HS-5 (cell line): Measurements from ENCODE around the gene TARS2.

ENCODE experiments used
- DNase-seq: peaks from one replicate; pipeline ENCODE4 v3.0.0-alpha.2; 2012; ENCODE audit warnings: low read depth

TARS2 gene, protein sequence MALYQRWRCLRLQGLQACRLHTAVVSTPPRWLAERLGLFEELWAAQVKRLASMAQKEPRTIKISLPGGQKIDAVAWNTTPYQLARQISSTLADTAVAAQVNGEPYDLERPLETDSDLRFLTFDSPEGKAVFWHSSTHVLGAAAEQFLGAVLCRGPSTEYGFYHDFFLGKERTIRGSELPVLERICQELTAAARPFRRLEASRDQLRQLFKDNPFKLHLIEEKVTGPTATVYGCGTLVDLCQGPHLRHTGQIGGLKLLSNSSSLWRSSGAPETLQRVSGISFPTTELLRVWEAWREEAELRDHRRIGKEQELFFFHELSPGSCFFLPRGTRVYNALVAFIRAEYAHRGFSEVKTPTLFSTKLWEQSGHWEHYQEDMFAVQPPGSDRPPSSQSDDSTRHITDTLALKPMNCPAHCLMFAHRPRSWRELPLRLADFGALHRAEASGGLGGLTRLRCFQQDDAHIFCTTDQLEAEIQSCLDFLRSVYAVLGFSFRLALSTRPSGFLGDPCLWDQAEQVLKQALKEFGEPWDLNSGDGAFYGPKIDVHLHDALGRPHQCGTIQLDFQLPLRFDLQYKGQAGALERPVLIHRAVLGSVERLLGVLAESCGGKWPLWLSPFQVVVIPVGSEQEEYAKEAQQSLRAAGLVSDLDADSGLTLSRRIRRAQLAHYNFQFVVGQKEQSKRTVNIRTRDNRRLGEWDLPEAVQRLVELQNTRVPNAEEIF

DNA sequence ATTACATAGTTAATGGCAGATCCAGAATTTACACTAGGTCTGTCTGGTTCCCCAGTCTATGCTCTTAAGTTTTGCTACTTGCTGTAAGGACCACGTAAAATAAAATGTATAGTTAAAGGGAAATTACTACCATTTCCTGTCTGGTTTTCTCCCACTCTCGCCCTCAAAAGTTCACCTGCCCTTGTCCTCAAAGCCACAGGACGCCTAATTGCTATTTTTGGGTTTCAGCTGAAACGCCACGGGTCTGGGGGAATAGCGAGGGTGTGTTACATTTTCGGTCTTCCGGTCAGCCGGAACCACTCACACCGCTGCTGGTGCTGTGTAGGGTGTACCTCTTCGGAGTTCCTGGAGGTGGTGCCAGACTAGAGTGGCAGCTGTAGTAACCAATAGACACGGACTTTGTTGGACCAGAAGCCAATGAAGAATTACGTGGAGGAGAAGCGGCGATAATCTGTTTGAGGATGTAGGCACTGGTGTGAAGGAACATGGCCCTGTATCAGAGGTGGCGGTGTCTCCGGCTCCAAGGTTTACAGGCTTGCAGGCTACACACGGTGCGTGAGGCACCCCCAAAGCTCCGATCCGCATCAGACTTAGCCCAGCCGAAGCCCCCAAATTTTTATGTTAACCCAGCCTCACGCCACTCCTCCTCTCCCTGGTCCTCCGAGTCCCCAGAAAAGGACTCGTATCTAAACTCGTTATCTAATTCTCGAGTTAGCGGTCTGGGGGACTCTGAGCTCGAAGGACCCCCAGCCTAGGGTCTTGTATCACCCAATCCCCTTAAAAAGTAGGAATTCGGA is at the start of gene TARS2:
Gene TARS2 (plus strand): TSS at position 454 of the 797 bp plus-strand sequence. CDS start 32 bp downstream, at position 486.
- peak; percentile 95 for DNase-seq

DNA sequence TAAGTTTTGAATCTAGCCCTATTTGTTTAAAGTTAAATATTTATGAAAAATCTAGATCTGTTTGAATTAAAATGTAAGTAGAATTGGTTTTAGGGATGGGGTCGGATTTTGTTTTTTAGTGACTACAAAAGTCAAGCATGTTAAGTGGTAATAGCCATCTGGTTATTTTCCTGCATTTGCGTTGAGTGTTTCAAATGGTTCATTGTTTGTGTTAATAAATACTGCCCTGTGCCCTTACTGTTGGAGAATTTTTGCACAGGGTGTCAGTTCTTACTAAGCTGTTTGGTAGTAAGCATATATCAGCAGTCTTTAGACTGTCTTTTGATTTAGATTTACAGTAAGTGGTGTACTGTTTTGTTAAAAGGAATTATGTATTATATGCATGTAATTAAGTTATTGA is 46.1 kb upstream of the TARS2 start:
- DNase-seq, result no peak

DNA sequence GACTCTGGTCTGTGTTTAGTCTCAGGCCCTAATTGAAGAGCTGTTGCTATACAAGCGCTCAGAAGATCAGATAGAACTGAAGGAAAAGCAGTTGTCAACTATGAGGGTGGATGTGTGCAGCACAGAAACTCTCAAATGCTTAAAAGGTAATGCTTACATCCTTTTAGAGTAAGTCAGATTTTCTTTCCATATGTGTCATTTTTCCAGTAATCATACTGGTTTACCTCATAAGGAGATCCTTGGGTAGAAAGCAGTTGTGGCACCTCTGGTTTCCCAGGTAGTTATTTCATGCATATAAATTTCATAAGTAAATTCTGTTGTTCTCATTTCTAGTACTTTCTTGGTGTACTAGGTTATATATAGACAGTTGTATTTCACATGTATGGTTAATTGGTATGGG is 43.0 kb upstream of the TARS2 start:
- no peak for DNase-seq

DNA sequence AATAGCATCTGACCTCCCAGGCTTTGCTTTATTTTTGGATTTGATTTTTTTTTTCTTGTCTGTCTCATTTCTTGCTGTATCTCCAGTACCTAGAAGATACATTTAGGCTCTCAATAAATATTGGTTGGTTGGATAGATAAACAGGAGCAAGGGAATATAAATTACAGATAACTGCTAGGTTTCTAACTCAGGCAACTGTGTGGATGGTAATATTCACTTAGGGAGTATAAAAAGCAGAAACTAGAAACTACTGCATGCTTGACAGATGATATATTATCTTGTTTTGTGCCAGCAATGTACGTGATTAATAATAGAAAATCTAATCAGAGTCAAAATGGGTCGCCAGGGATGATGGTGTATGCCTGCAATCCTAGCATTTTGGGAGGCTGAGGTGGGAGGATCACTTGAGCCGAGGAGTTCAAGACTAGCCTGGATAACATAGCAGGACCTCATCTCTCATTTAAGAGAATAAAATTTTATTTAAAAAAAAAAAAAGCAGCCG is 31.0 kb upstream of the TARS2 start:
- no peak for DNase-seq

DNA sequence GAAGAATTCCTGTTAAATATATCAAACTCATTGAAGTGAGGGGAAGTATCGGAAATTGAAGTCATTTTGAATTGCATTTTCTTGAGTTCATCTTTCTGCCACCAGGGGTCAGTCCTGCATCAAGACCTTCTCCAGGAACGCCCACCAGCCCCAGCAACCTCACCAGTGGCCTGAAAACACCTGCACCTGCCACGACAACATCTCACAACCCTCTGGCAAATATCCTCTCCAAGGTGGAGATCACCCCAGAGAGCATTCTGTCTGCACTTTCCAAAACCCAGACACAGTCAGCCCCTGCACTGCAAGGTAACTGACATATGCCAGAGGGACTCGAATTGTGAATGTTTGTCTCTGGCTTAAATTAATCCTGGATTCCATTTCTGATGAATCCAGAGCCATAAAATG is 22.8 kb upstream of the TARS2 start:
- DNase-seq, result peak; percentile 29

DNA sequence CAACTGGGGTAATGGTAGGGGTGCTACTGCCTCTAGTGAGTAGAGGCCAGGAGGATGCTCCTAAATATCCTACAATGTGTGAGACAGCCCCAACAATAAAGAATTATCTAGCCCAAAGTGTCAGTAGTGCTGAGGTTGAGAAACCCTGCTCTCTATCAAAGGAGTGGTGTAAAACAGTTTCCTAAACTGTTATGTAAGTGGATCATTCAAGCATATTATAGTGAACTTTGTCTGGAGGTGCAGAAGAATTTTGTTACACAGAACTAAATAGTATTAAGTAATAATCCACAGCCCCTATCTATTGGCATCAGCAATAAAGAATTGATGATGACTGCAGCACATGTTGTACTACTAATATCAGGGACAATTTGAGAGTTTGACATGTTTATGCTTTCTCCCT is 20.3 kb upstream of the TARS2 start:
- no peak for DNase-seq

DNA sequence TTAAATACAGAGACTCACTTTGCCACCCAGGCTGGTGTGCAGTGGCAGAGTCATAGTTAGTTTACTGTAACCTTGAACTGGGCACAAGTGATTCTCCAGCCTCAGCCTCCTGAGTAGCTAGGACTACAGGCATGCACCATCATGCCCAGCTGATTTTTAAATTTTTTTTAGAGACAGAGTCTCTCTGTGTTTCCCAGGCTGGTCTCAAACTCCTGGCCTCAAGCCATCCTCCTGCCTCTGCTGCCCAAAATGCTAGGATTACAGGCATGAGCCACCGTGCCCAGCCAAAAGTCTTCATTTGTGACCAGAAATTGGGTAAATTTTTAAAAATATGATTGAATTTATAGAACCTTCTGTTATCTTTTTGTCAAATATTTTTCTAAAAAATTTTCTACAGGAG is 17.9 kb upstream of the TARS2 start:
- no peak for DNase-seq

DNA sequence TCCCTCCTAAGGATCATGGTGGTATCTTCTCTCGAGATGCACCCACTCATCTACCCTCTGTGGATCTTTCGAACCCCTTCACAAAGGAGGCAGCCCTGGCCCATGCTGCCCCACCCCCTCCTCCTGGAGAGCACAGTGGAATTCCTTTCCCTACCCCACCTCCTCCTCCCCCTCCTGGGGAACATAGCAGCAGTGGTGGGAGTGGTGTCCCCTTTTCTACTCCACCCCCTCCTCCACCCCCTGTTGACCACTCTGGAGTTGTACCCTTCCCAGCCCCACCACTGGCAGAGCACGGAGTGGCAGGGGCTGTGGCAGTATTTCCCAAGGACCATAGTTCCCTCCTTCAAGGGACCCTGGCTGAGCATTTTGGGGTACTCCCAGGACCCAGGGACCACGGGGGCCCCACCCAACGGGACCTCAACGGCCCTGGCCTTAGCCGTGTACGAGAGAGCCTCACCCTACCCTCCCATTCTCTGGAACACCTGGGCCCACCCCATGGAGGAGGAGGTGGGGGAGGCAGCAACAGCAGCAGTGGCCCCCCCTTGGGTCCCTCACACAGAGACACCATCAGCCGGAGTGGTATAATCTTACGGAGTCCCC is 14.5 kb upstream of the TARS2 start:
- DNase-seq, result no peak

DNA sequence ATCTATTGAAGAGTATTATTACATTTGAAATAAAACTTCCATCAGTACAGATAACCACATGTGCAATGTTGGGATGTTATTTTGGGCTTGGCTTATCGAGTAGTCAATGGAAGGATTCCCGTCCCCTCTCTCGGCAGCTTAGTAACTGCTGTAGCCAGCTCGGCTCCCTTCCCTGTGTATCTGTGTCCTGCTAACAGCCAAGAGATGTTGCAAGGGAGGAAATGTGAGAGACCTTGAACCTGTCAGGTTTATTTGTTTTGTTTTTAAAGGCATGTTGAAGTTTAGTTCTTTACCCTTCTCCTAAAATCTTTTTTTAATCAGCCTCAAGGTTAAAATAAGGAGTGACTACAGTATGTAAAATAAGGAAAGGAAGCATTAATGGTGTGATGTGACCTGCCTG is 13.6 kb upstream of the TARS2 start:
- DNase-seq, result no peak

DNA sequence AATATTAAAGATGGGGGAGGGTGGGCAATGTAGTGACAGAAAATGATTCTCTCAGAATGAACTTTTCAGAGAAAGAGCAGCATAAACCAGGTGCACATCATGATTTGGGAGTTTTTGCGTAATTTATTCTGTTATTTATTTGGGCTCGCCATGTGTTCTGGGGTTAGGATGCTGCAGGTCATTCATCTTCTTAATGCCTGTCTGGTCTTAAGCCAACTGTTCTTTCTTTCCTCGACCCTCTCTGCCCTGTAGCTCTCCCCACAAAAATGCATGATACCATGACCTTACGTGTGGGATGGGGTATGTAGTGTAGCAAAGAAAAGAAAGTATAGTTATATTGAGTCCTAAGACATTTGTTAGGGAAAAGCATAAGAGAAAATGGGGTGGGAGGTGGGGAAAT is 12.3 kb upstream of the TARS2 start:
- no peak for DNase-seq

DNA sequence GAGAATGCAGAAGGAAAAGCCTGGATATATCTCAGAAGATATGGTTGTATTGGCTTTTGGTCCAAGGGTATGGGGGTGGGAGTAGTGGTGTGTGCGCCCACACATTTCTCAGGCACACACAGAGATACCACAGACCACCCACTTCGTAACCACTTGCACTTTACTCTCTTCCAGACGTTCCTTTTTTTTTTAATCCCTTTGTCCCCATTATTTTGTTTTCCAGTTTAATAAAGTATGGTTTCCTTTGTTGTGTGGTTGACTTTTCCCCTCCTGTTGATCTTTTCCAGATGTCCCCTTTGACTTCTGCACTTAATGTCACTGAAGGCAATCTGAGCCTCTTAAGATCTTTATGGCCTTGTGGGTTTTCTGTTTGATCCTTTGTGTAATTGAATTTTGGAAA is 10.5 kb upstream of the TARS2 start:
- DNase-seq, result no peak

DNA sequence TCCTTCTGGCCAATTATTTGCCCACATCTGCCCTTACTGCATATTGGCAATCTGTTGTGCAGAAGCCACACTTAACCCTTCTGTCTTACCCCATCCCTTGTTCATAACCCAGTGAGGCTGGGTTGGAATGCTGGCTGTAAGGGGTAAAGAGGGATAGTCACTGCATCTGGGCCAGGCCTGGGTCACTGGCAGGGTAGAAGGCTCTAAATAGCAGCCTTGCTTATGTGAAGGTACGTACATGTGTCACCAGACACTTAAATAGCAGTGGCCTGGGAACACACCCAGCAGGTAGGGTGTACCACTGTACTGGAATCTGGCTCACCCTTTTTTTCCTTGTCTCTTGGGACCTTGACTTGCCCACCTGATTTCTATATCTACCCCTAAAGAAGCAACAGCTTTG is 9.9 kb upstream of the TARS2 start:
- DNase-seq, result no peak

DNA sequence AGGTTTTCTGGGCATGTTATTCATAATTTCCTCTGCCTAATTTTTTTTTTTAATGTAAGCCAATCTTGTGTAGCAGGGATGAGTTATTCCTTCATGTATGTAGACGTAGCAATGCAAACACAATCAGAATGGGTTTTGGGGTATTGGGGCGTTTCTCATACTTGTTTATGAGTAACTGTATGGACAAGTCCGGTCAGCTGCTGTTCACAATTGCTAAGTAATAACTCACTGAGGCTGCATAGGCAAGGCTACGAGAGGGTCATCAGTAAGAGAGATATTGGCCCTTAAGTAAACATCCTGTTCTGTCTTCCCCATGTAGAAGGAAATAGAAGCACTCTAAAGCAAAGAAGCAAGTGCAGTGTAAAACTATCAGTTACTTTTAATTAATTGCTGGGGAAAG is 9.5 kb upstream of the TARS2 start:
- peak; percentile 43 for DNase-seq

DNA sequence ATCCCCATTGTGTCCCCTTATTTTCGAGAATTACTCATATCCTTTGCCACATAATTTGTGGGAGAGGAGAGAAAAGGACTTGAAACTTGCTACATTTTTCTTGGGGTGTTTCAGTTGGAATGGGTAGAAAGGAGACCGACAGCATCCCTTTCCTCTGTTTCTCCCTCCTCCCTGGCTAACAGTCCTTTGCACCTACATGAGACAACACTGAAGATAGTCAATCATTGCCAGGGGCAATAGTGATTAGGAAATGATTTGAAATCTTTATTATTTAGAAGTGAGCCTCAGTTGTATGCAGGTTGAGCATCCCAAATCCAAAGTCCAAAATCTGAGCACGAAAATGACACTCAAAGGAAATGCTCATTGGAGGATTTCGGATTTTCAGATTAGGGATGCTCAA is 7.8 kb upstream of the TARS2 start:
- DNase-seq, result no peak

DNA sequence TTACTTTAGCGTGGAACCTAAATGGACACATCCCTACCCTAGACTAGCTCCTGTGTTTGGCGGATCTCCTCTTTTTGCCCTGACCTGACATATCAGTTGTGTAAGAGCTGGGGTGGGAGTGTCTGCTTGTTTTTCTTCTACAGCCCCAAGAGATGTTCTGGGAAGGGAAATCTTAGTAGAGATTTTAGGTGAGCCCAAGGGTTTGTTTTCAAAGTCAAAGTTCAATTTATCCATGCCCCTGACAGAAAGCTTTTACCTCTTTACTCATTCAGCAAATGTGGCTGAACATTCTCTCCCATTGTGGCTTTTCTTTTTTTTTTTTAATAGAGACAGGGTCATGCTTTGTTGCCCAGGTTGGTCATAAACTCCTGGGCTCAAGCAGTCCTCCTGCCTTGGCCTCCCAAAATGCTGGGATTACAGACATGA is 7.3 kb upstream of the TARS2 start:
- no peak for DNase-seq

DNA sequence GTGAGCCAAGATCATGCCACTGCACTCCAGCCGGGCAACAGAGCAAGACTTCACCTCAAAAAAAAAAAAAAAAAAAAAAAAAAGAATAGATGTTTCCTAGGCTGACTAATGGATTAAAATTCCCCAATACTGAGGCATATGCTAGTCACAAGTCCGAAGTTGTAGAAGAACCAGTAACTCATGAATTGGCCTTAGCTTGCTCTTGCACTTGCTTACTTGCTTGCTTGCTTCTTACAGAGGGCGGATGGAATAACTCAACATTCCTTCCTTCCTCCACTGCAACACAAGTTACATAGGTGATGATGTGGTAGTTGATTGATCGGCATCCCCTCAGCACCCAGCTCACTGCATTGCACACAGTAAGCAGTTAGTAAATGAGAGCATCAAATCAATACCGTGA is 2.8 kb upstream of the TARS2 start:
- no peak for DNase-seq

DNA sequence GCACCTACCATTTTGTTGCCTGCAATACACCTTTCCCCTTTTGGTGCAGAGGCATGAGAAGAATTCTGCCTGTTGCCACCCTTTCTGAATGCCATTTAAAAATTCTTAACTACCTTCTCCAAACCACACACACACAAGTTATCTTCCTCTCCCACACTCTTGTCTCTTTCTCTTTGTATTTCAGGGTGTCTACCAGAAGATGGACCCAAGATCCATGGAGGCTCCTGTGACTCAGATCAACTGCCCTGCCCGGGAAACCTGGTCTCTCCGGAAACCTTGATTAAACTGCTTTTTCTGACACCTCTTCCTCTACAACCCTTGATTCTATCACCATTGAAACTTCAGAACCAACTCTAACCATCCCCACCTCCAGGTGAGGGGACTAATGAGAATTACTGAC is 2.4 kb upstream of the TARS2 start:
- DNase-seq, result no peak

DNA sequence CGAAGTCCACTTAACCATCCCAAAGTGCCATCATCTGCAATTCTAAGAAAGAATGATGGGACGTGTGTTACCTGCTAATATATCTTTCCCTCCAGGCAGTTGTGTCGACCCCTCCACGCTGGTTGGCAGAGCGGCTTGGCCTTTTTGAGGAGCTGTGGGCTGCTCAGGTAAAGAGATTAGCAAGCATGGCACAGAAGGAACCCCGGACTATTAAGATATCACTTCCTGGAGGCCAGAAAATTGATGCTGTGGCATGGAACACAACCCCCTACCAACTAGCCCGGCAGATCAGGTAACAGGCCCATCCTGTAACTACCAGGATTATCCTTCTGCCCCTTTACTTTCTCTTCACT is 520 bp downstream of the TARS2 start:
- DNase-seq, result no peak

DNA sequence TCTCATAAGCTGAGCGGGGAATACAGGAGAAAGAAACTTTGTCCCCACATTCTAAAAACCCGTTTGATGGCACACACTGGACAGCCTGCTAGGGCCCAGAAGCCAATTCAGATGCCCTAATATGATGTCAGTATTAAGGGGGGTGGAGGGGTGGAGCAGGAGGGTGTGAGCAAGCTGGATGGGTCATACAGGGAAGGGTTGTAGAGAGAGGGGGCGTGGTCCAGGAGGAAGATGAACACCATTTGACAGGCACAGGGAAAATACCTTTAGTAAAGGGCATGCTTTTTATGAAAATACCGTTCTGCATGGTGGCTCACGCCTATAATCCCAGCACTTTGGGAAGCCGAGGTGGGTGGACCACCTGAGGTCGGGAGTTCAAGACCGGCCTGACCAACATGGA is 6.0 kb downstream of the TARS2 start:
- DNase-seq, result no peak

DNA sequence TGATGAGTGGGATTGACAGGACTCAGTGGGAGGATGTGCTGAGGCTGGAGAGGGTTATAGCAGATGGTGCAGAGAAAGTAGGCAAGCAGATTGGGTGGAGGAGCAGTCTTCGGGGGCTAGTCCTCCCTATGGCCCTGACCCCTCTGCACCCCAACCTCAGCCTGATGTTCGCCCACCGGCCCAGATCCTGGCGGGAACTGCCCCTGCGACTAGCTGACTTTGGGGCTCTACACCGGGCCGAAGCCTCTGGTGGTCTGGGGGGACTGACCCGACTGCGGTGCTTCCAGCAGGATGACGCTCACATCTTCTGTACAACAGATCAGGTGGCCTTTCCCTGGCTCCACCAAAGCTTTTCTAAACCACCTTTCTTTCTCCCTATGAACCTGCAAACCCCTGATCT is 11.1 kb downstream of the TARS2 start:
- no peak for DNase-seq

DNA sequence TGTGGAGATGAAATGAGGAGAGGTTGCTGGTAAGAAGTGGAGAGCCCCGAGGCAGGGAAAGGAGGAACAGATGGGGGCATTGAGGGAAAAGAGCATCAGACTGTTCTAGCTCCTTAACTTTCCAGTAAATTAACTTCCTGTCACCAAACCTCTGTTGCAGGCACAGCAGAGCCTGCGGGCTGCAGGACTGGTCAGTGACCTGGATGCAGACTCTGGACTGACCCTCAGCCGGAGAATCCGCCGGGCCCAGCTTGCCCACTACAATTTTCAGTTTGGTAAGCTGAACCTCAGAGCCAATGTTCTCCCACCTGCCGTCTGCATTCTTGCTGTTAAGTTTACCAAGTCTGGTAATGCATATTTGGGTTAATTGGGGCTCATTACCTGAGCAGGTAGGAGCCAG is 18.2 kb downstream of the TARS2 start:
- DNase-seq, result no peak
